ENCODE results near the gene TNIP2.

DNA sequence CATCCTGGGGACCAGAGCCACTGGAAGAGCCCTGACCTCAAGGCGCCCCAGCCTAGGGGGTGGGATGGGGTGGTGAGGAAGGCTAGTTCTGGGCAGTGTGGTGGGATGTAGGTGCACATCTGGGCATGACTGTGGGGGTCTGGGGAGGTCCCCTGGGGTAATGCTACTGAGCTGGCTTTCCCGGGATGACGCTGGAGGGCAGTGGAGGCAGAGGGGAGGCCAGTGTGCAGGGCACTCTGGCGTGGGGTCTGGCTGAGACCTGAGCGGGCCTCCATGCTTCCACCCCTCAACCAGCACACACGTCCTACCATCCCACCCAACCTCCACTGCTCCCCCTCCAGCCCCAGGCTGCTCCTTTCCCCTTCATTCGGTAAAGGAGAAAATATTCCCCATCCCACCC is 32.0 kb upstream of the TNIP2 start:
- TF ChIP-seq POLR2A (IDR thresholded peaks at IDR 0.05) = no peak
- TF ChIP-seq, protein P1, sequence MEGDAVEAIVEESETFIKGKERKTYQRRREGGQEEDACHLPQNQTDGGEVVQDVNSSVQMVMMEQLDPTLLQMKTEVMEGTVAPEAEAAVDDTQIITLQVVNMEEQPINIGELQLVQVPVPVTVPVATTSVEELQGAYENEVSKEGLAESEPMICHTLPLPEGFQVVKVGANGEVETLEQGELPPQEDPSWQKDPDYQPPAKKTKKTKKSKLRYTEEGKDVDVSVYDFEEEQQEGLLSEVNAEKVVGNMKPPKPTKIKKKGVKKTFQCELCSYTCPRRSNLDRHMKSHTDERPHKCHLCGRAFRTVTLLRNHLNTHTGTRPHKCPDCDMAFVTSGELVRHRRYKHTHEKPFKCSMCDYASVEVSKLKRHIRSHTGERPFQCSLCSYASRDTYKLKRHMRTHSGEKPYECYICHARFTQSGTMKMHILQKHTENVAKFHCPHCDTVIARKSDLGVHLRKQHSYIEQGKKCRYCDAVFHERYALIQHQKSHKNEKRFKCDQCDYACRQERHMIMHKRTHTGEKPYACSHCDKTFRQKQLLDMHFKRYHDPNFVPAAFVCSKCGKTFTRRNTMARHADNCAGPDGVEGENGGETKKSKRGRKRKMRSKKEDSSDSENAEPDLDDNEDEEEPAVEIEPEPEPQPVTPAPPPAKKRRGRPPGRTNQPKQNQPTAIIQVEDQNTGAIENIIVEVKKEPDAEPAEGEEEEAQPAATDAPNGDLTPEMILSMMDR (IDR thresholded peaks at IDR 0.05) = no peak

Data from uterus (tissue), 2 donors.